Measurements from ENCODE around the gene TMEM87A.
"Not testable (repeated sequence)": the region's sequence is repeated elsewhere in the genome, so short reads cannot be mapped to it uniquely, and the experiment has no call there.

TMEM87A gene, protein sequence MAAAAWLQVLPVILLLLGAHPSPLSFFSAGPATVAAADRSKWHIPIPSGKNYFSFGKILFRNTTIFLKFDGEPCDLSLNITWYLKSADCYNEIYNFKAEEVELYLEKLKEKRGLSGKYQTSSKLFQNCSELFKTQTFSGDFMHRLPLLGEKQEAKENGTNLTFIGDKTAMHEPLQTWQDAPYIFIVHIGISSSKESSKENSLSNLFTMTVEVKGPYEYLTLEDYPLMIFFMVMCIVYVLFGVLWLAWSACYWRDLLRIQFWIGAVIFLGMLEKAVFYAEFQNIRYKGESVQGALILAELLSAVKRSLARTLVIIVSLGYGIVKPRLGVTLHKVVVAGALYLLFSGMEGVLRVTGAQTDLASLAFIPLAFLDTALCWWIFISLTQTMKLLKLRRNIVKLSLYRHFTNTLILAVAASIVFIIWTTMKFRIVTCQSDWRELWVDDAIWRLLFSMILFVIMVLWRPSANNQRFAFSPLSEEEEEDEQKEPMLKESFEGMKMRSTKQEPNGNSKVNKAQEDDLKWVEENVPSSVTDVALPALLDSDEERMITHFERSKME

DNA sequence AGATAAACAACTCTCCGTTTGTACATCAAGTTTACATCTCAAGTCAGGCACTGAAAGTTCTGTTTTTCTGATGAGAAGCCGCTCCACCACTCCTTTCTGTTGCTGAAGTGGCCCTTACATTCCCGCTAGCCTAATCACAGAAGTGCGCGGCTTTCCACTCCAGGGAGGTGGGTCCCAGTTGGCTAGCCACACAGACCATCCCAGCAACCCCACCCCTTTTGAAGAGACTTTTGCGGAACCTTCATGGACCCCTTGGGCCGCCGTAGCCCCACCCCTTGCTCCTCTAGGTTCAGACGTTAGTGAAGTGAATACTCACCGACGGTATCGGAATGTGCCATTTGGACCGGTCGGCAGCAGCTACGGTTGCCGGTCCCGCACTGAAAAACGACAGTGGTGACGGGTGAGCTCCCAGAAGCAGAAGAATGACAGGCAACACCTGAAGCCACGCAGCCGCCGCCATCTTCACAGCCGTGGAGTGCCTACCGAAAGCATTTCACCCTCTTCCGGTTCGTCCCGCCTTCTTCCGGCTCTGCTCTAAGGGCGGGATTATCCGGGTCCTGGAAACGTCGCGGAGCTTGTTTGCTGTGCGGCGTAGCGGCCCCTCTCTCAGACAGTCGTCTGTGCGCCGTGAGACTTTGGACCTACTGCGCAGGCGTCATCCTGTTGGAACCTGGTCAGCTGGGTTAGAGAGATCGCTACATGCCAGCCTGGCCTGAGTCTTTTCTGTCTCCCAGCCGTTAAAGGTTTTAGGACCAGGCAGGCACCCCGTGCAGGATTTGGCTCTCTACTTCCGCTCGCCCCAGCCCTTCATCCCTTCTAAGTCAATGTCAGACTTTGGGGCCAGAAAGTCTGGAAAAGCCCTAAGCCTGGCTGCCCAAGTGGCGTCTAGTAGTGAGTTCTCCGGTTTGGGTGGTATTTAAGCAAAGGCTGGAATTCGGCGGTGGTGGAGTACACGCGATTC is at the start of gene TMEM87A, which contains the start of gene GANC:
Gene TMEM87A, minus strand, starts transcription at position 495 of the 961 bp plus-strand sequence. Its CDS starts 35 bp downstream, at position 460.
Gene GANC, plus strand, starts transcription at position 263 of the 961 bp plus-strand sequence. CDS start 1,281 bp downstream, outside the sequence.
- DNase-seq = peak; percentile 93 to 96

DNA sequence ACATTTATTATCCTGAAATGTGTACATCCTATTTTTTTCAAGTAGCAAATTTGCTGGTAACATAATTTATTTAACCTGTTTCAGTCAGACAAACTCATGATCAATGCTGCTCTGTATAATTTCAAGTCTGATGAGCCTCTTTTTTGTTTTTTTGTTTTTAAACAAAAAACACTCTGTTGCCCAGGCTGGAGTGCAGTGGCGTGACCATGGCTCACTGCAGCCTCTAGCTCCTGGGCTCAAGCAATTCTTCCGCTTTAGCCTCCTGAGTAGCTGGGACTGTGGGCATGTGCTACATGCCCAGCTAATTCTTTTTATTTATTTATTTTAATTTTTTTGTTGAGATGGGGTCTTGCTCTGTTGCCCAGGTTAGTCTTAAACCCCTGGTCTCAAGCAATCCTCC is 46.0 kb upstream of the TMEM87A start:
- no peak for DNase-seq

DNA sequence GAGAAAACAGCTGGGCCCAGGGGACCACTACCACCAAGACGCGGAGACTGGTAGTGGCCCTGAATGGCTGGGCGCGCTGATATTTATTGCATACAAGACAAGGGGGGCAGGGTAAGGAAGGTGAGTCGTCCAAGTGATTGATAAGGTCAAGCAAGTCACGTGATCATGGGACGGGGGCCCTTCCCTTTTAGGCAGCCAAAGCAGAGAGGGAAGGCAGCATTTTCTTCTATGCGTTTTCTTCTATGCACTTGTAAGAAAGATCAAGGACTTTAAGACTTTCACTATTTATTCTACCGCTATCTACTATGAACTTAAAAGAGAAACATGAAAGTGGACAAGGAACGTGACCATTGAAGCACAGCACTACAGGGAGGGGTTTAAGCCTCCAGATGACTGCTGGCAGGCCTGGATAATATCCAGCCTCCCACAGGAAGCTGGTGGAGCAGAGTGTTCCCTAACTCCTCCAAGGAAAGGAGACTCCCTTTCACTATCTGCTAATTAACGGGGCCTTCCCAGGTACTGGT is 43.1 kb upstream of the TMEM87A start:
- DNase-seq = not testable (repeated sequence)

DNA sequence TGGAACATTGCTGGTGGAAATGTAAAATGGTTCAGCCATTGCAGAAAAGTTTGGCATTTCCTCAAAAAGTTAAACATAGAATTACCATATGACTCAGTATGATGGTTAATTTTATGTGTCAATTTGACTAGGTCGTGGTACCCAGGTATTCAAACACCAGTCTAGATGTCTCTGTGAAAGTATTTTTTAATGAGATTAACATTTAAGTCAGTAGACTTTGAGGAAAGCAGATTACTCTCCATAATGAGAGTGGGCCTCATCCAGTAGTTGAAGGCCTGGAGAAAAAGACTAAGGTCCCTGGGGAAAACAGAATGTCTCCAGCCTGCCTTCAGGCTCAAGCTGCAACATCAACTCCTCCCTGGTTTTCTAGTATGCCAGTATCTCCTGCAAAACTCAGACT is 42.3 kb upstream of the TMEM87A start:
- DNase-seq = no peak

- no peak for DNase-seq
Measured at GRCh38 chr15:42314818-42315217, 41.6 kb upstream of the TMEM87A start.

GRCh38 chr15:42313463-42313862 is 40.2 kb upstream of the TMEM87A start:
- DNase-seq = no peak

DNA sequence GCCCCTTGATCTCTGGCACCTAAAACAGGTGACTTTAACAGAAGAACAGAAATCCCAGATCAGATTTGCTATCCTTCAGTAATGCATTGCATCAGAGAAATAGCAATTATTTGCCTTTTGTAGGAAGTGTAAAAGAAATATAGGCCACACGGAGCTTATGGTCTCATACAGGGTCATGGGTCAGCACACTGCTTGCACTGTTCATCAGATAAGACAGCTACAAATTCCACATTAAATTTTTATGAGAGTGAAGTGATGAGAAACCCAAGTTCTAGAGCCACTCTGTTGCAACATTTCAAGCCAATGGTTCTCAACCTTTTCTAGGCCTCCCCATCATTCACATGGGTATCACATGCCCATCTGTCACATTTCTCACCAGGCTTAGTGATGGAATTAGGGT is 33.4 kb upstream of the TMEM87A start:
- no peak for DNase-seq

DNA sequence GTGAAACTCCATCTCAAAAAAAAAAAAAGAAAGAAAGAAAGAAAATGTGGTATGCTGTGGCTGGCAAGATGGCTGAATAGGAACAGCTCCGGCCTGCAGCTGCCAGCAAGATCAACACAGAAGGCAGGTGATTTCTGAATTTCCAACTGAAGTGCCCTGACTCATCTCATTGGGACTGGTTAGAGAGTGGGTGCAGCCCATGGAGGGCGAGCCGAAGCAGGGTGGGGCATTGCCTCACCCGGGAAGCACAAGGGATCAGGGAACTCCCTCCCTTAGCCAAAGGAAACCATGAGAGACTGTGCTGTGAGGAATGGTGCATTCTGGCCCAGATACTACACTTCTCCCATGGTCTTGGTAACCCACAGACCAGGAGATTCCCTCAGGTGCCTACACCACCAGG is 27.8 kb upstream of the TMEM87A start:
- not testable (repeated sequence) for DNase-seq

DNA sequence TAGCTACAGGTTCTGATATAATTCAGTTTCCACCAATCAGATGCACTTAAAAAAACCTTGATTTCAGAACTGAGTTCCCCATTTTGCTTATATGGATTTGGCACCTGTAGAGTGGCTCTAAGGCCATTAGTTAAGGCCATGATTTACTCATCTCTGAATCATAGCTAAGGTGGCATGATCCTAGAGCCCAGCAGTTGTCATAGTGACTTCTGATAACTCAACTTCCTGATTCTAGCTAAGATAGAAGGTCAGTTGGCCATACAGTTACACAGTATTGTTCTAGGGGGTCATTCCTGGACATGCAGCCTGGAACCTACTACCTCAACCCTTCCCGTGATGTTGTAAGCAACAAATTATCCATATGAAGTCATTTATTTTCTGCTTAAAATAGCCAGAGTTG is 15.9 kb upstream of the TMEM87A start:
- DNase-seq = no peak

DNA sequence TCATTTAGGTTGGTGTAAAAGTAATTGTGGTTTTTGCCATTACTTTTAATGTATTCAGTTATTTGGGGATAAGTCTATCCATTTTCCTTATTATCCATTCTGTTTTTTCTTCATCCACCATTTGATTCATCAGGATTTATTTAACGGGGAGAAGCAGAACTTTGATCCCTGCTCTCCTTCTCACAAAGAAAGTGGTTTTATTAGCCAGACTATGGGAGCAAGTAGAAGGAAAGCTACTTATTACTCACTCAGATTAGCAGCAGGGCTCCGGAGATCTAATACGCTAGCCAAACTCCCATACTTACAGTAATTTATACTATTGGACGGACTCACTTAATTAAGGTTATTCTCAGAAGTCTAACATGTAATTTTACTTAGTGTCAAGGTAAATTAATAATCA is 14.7 kb upstream of the TMEM87A start:
- DNase-seq = no peak

DNA sequence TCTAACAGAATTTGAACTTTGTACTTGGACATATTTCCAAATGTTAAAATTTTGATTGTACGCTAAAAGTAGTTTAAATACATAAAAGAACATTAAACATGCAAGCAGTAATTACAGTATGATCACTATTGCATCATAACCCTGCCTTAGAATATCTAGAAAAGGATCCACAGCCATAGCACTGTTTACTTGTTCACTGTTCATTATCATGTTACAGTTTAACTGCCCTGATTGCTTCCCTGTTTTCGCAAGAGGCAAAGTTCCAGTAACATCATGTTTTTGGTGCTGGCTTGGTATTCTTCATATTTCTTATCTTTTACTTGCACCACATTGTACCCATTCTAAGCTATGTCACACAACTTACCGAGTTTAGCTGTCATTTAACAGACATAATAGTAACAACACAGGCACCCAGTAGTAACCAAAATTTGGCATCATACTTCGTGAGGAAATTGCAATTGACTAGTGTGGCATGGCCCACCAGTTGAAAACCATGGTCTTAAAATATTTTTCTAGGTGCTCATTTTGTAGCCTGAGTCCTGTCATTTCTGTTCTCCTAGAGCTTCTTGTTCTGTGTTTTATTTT is 13.3 kb upstream of the TMEM87A start:
- DNase-seq = no peak

DNA sequence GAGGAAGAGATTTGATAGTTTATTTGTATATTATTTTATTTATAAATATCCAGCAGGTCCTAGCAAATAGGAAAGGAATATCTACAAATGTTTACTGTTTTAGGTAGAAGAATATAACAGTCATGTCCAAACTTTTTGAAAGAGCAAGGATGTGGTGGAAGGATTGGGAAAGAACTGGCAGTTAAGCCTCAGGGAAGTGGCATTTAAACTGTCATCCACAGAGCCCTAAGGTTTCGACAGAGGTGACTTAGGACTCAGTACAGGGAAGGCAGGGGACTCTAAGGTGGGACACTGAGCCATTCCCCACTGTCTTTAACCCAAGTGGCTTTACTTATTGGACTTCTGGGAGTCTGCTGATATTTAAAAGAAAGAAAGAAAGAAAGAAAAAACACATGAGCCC is 11.8 kb upstream of the TMEM87A start:
- no peak for DNase-seq

- no peak for DNase-seq
Measured at GRCh38 chr15:42284551-42284950, 11.3 kb upstream of the TMEM87A start.

DNA sequence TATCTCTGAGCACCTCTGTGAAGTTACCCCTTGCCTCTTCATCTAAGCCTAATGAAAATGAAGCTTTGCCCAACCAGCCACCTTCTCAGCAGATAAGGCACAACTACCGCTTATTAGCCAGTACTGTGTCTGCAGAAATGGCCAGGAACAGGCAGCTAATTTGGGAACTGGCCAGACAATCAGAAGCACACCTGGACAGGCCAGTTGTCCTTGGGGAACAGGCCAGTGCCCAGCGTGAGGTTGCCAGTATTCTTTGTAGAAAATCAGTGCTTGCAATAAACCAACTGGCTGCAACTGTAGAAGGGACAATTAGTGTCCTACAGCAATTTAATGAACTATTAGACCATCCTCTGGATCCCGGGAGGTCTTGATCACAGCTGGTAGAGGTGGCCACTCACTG is 10.4 kb upstream of the TMEM87A start:
- no peak for DNase-seq

- no peak for DNase-seq
Measured at GRCh38 chr15:42282926-42283325, 9.7 kb upstream of the TMEM87A start.

GRCh38 chr15:42282344-42282743 is 9.1 kb upstream of the TMEM87A start:
- no peak for DNase-seq

GRCh38 chr15:42279234-42279723 is 6.0 kb upstream of the TMEM87A start:
- no peak for DNase-seq

GRCh38 chr15:42276762-42277161 is 3.5 kb upstream of the TMEM87A start:
- no peak for DNase-seq

- DNase-seq = no peak
Measured at GRCh38 chr15:42275780-42276391, 2.7 kb upstream of the TMEM87A start.

DNA sequence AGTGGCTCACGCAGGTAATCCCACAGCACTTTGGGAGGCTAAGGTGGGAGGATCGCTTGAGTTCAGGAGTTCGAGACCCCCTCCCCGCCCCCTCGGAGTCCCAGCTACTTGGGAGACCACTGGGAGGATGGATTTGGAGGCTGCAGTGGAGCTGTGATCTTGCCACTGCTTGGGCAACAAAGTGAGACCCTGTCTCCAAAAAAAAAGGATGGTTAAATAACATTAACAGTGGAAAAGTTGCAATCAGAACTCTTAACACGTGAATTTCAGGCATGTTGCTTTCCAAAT is 1.4 kb upstream of the TMEM87A start:
- peak in 1 of 2 donors; percentile 5 for DNase-seq

GRCh38 chr15:42273900-42274701 is 868 bp upstream of the TMEM87A start:
- peak; percentile 73 to 76 for DNase-seq
